Right lung (tissue), 10 donors: ENCODE results near the gene NTPCR. TPM values are rescaled to one million over a fixed set of nuclear protein-coding genes. Genes with fewer than 3 reads are reported as not detected.
"Not testable (repeated sequence)": the region's sequence is repeated elsewhere in the genome, so short reads cannot be mapped to it uniquely, and the experiment has no call there.

Source experiments
- DNase-seq, 2 donors: peaks; one replicate each; pipeline ENCODE4 v3.0.0-alpha.2; 2013
- long read RNA-seq, 8 donors: transcript quantifications; one replicate each; lab custom pipeline, GENCODE V29; 2026
- polyA plus RNA-seq, 5 donors: library from polyadenylated mRNA; unstranded; fragments of 120-200 nt; gene quantifications; one replicate each; pipeline versions ENCODE4 v1.2.1 to v1.2.3, GENCODE V29; 2013; ENCODE audit warnings: inconsistent platforms in 1 of 5, low replicate concordance in 1 of 5; ENCODE audit not compliant: insufficient read length in 5 of 5, insufficient read depth in 1 of 5

NTPCR gene, protein sequence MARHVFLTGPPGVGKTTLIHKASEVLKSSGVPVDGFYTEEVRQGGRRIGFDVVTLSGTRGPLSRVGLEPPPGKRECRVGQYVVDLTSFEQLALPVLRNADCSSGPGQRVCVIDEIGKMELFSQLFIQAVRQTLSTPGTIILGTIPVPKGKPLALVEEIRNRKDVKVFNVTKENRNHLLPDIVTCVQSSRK
- polyA plus RNA-seq = 10 to 100 TPM; 46.2 to 66.7 (median 63.7) TPM
- long read RNA-seq, donor 1, full-length matches to known transcripts = 42 of 49 reads
- long read RNA-seq, donor 1, partial matches to known transcripts = 7 of 49 reads
- long read RNA-seq, donor 1, other reads (novel, unspliced or antisense) = 0 of 49 reads
- long read RNA-seq, donor 2, full-length matches to known transcripts = 30 of 30 reads
- long read RNA-seq, donor 2, partial matches to known transcripts = 0 of 30 reads
- long read RNA-seq, donor 2, other reads (novel, unspliced or antisense) = 0 of 30 reads
- long read RNA-seq, donor 3, full-length matches to known transcripts = 34 of 34 reads
- long read RNA-seq, donor 3, partial matches to known transcripts = 0 of 34 reads
- long read RNA-seq, donor 3, other reads (novel, unspliced or antisense) = 0 of 34 reads
- long read RNA-seq, donor 4, full-length matches to known transcripts = 18 of 18 reads
- long read RNA-seq, donor 4, partial matches to known transcripts = 0 of 18 reads
- long read RNA-seq, donor 4, other reads (novel, unspliced or antisense) = 0 of 18 reads
- long read RNA-seq, donor 5, full-length matches to known transcripts = 43 of 49 reads
- long read RNA-seq, donor 5, partial matches to known transcripts = 6 of 49 reads
- long read RNA-seq, donor 5, other reads (novel, unspliced or antisense) = 0 of 49 reads
- long read RNA-seq, donor 6, full-length matches to known transcripts = 33 of 39 reads
- long read RNA-seq, donor 6, partial matches to known transcripts = 6 of 39 reads
- long read RNA-seq, donor 6, other reads (novel, unspliced or antisense) = 0 of 39 reads
- long read RNA-seq, donor 7, full-length matches to known transcripts = 20 of 20 reads
- long read RNA-seq, donor 7, partial matches to known transcripts = 0 of 20 reads
- long read RNA-seq, donor 7, other reads (novel, unspliced or antisense) = 0 of 20 reads
- long read RNA-seq, donor 8, full-length matches to known transcripts = 10 of 10 reads
- long read RNA-seq, donor 8, partial matches to known transcripts = 0 of 10 reads
- long read RNA-seq, donor 8, other reads (novel, unspliced or antisense) = 0 of 10 reads

DNA sequence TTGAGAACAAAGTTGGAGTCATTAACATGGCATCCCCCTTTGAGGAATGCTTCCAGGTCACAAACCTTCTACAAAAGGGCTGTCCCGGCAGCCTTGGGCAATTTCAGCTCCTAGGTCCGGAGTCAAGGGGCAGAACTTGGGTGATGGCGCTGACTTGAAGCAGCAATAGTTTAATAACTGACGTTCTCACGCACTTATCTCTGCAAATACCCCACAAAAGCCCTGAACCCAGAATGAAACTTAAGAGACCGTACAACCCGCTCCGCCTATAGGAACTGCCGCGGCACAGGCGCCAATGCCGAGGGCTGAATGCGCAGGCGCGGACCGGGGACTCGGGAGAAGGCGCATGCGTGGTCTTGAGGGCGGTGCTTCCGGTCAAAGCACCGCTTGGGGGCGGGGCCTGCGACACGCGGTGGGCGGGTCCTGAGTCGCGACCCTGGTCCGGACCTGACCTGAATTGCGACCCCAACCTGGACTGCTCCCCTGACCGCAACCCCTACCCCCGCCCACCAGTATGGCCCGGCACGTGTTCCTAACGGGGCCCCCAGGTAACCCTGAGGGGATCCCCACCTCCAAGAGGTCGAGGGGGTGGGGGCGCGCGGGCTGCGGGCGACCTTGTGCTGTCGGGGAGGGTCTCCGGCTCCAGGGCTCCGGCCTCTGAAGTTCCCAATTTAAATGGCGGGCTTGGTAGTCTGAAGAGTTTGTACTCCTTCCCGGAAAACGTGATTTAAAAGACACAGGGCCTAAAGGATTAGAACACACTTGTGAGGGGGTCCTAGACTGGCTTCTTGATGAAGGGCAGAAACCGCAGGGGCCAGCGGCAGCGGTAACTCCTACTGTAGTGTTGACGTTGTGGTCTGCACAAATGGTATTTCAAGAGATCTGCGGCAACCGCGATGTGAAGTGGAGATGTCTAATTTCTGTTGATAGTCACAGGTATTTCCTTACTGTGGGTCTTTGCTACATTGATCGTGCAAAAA is at the start of gene NTPCR:
Gene NTPCR, plus strand, starts transcription at position 415 of the 980 bp plus-strand sequence. Its CDS starts 100 bp downstream, at position 515.
- peak; percentile 93 to 95 for DNase-seq

DNA sequence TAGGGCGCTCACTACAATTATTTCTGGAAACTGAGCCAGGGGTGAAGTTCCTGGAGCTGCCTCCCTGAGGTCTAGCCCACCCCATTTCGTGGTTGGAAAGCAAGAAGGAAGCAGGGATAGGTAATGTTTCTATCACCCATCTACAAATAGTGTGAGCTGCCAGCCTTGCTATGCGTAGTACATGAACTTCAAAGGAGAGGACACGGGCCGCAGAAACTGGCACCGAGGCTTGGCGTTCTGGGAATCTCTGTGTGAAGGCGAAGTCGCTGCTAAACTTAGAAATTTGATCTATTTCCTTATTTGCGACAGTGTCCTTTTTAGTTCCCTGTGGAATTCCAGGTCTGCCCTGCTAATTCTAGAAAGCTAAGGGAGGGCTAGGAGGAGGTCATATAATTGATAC is 49.6 kb upstream of the NTPCR start:
- DNase-seq = no peak

- no peak for DNase-seq
These were observed 49.2 kb upstream of the NTPCR start for GRCh38 chr1:232901255-232901654.

DNA sequence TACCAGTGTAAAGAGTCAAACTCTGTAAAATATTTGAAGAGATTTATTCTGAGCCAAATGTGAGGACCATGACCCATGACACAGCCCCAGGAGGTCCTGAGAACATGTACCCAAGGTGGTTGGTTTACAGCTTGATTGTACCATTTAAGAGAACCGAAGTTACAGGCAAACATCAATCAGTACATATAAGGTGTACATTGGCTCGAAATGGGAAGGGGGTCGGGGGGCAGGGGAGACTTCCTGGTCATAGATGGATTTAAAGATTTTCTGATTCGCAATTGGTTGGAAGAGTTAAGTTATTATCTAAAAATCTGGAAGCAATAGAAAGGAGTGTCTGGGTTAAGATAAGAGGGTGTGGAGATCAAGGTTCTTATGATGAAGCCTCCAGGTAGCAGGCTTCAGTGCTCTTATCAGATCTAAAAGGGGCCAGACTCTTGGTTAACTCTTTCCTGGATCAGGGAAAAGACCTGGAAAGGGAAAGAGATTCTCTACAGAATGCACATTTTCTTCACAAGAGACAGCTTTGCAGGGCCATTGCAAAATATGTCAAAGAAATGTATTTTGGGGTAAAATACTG is 47.5 kb upstream of the NTPCR start:
- no peak for DNase-seq

DNA sequence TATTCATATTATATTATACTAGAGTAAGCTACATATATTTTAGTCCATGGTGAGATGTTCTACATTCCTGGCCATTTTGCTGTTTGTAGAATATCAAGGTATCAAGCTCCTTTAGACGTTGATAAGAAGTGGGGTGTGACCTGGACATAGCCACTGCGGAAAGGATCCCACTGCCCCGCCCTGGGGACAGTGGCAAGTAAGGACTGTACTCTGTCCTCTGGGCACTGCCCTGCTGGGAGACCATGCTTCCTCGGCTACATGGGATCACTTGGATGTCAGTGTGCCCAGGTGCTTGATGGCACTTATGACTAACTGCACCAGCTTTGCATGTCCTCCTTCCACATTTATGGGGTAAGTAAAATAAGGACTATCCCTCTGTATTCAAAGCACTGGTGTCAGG is 46.3 kb upstream of the NTPCR start:
- no peak for DNase-seq

GRCh38 chr1:232904566-232904965 is 45.8 kb upstream of the NTPCR start:
- DNase-seq = no peak

DNA sequence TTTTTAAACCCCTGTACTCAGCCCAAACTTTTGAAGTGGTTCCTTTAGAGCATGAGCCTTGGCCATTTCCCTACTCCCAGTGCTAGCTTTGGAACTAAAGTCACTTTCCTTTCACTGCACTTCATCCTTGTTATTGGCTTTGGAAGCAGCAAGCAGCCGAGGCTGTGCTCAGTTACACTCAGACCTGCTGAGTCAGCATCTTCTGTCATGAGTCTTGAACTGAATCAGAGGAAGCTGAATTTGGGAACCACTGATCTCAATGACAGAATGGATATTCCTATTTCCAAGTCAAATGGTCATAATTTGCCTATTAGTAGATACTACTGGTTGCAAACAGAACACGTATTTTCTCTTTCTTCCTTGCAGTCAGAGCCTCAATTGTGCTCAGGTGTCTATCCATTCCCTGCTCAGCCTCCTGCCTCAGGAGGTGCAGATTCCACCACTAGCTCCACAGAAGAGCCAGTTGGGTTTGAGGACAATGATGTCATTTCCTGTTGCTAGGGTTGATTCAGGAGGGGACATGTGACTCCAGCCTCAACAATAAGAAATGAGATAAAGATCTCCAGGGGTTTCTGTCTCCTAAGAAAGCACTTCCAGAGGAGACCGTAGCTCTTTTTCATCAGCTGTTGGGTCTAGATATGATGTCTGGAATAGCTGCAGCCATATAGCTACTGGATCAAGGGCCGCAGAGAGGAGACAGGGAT is 44.9 kb upstream of the NTPCR start:
- DNase-seq = no peak

DNA sequence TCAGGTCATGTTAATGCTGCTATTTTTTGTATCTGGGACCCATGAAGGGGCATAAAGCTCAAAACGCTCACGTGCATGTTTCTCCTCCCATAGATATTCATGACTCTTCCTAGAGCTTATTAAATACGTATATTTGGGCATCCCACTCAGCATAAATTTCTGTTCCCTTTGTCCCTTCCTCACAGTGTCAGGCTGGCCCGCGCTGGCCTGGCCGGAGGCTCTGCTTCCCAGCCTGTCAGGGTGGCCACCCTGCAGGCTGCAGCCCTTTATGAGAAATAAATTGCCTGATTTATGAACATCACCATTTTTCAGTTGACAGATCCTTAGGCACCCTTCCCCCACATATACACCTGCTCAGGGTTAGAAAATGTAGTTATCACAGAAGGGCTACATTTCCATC is 44.0 kb upstream of the NTPCR start:
- no peak for DNase-seq

DNA sequence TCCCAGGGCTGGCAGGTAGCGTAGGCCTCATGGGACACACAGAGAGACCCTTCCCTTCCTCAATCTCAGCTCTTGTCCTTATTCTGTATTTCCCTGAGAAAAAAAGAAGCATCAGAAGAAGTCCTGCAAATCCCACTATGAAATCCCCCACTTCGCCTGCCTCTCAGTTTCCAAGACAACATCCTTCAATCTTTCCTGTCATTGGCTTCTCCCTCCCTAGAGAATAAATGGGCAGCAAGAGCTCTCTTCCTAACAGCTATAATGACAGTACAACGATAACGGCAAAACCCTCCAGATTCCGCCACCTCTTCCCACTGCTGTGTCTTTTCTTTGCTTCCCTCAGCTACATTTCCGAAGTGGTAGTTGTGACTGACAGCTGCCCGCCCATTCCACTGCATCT is 41.6 kb upstream of the NTPCR start:
- DNase-seq = no peak

GRCh38 chr1:232909752-232910151 is 40.7 kb upstream of the NTPCR start:
- no peak for DNase-seq

DNA sequence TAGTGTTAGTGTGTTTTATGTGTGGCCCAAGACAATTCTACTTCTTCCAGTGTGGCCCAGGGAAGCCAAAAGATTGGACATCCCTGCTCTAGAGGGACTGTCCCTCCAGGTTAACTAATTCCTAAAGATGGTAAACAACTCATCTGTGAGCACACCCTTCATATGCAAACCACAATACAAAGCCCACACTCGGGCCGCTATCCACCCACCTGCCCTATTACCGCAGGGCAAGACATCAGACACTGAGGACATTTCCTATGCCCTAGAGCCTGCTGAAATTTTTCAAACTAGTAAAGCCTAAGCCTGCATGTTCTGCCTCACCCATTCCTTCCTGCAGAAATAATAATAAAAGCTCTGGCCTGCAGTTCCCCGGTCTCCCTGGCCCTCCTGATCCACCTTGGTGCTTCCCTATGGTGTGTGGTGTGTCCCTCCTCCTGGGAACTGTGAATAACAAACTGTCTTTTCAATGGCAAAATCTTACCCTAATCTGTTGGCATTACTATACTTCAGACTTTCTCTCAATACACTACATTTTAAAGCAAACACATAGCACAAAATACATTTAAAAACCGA is 39.3 kb upstream of the NTPCR start:
- DNase-seq = no peak

DNA sequence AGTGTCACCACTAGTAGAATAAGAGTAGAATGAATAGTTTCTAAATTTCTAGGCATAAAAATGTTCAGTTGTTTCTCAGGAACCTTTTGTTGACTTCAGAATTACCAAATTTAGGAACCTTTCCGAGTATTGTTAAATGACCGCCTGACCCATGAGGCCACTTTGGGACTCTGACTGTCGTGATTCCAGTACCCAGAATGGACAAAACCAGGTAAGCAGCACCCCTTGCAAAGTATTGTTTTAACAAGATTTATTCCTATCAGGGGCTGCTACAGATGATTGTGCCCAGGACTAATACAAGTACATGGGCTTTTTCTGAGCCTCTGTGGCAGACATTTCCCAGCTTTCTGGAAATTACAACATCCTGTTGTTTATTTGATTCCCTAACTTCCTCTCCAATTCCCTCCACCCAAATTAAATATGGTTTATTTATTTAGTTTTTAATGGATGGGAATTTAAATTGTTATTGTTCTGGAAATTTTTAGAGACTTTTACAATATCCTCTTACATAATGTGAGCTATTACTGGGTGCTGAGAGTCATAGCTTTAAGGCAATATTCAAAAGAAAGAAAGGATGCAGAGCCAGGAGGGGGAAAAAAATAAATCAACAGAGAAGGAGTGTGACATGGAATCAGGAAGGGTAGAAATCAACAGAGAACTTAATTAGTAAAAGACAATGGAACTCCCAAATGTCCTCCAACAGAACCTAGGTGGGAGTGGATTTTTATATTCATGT is 37.4 kb upstream of the NTPCR start:
- no peak for DNase-seq

DNA sequence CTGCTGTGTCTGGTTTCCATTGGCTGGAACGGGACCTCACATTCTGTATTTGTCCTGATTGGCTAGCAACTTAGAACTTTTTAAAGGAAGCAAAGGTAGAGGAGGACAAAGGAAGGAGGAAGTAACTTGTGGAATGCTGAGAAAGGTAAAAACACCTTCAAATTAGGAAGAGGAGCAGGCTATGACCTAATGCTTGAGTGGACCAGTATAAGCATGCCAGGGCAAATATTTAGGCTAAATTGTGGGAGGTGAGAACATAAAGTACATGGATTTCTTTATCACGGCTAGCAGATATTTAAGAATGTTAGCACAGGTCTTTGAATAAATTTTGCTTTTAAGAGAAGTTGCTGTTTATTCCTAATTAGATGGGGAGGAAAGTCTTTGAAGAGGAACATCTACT is 36.1 kb upstream of the NTPCR start:
- not testable (repeated sequence) for DNase-seq

DNA sequence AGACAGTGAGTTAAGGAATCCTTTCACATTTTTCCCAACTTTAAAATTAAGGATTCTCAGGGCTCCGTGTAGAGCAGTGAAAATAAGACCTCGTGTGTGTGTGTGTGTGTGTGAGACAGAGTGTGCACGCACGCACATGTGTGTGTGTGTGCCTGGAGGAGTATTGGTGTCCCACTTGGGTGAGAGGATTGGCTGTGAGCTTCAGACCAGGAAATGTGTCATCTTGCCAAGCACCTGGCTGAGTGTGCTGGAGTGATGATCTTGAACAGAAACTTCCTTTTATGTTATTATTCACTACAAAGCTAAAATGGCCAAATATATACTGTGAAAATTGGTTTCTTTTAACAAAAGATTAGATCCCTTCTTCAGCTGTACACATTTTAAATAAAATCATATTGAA is 35.2 kb upstream of the NTPCR start:
- no peak for DNase-seq

- DNase-seq = no peak
These were observed 33.4 kb upstream of the NTPCR start for GRCh38 chr1:232917053-232917452.

GRCh38 chr1:232921381-232921780 is 29.0 kb upstream of the NTPCR start:
- DNase-seq = peak; percentile 24

GRCh38 chr1:232922485-232922884 is 27.9 kb upstream of the NTPCR start:
- no peak for DNase-seq

DNA sequence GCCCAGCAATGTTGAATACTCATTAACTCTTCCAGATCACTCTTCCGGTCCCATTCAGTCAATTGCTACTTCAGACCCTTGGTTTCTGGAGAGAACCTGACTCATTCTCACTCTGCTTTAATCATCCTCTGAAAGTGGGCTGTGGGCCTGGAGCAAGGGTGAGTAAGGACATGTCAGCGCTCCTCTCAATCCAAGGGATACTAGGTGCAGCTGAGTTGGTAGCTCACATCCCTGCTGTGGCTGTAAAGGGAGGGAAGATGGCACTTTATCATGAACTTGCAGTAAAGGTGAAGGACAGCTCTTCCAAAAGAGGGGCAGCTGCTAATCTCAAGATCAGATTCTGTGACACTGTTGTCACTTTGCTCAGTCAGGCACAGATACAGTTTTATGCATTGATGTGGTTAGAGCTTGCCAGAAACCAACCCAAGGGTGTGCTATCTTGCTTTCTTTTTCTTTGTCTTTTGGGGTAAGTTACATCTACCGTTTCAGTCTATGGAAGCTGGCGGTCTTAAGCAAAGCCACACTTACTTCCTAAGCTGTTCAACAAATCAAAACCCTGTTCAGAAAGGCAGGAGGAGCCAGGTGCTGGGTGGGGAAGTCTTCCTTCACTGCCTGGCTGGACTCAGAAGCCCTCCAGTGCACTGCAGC is 26.5 kb upstream of the NTPCR start:
- DNase-seq = no peak
